OCI-LY3 (cell line): ENCODE measurements around the gene ZNF366.

Experiments
- H2AFZ ChIP-seq: fragments of 200-600, 300-600 bp; shearing (Covaris generic); 2 replicates; pipeline ENCODE4 v1.6.0; 2014; ENCODE audit warnings: antibody characterized with exemption, low read depth, low read length
- H3K27ac ChIP-seq: fragments of 200-600, 300-600 bp; sonication (generic); 2 replicates; pipeline ENCODE4 v1.5.1; 2014; ENCODE audit warnings: mild to moderate bottlenecking, low read length, moderate library complexity, mixed read lengths
- H3K27me3 ChIP-seq: fragments of 200-600, 300-600 bp; sonication (generic); 2 replicates; pipeline ENCODE4 v1.6.1; 2014; ENCODE audit warnings: low read depth, low read length, mixed read lengths
- H3K36me3 ChIP-seq: fragments of 200-600, 300-600 bp; sonication (generic); replicated peaks from 2 replicates; pipeline ENCODE3; 2014; ENCODE audit warnings: low read depth, low read length, mixed read lengths
- H3K4me1 ChIP-seq: fragments of 300-600, 200-600 bp; sonication (generic); 2 replicates; pipeline ENCODE4 v1.6.1; 2014; ENCODE audit warnings: low read length, mixed read lengths
- H3K4me2 ChIP-seq: fragments of 200-600, 300-600 bp; sonication (generic); 2 replicates; pipeline ENCODE4 v1.6.1; 2014; ENCODE audit warnings: low read length, mixed read lengths
- H3K4me3 ChIP-seq: fragments of 300-600, 200-600 bp; sonication (generic); 2 replicates; pipeline ENCODE4 v1.5.1; 2014; ENCODE audit warnings: antibody characterized with exemption, mild to moderate bottlenecking, low read length, moderate library complexity
- H3K79me2 ChIP-seq: fragments of 300-600, 200-600 bp; shearing (Covaris generic); 2 replicates; pipeline ENCODE4 v1.6.1; 2014; ENCODE audit warnings: mild to moderate bottlenecking, low read length, mixed read lengths
- H3K9ac ChIP-seq: fragments of 300-600, 200-600 bp; shearing (Covaris generic); 2 replicates; pipeline ENCODE4 v1.6.0; 2014; ENCODE audit warnings: mild to moderate bottlenecking, low read length, moderate library complexity
- H3K9me3 ChIP-seq: fragments of 200-600, 300-600 bp; shearing (Covaris generic); 2 replicates; pipeline ENCODE4 v1.6.1; 2014; ENCODE audit warnings: low read length, mixed read lengths; ENCODE audit not compliant: insufficient read depth
- H4K20me1 ChIP-seq: fragments of 200-600, 300-600 bp; sonication (generic); 2 replicates; pipeline ENCODE4 v1.6.1; 2016; ENCODE audit warnings: low read length, mixed read lengths; ENCODE audit not compliant: insufficient read depth
- CTCF ChIP-seq: fragments of 200-600, 300-600 bp; sonication (generic); IDR thresholded peaks from 2 replicates; pipeline ENCODE4 v1.5.1; 2014; ENCODE audit warnings: antibody characterized with exemption, low read length, low read depth
- EZH2phosphoT487 ChIP-seq: fragments of 200-600 bp; shearing (Covaris generic); IDR thresholded peaks from 2 replicates; pipeline ENCODE4 v1.6.1; 2018; ENCODE audit warnings: antibody characterized with exemption, mixed run types, low read depth

Gene ZNF366

GRCh38 chr5:72512593-72512860 is 5.3 kb upstream of the ZNF366 start:
- Histone ChIP-seq H3K9ac (no peak overlapping the region), H3K27me3 (peaks cover 9% of the 10 kb centered on the region; the same call in 1 of the 2 replicates), H2AFZ (no peak overlapping the region), H4K20me1 (no peaks in the 10 kb centered on the region), H3K4me2 (no peak overlapping the region), H3K4me3 (no peak overlapping the region), H3K27ac (no peak overlapping the region), H3K4me1 (peaks cover 20% of the 10 kb centered on the region), H3K9me3 (no peaks in the 10 kb centered on the region), H3K79me2 (no peaks in the 10 kb centered on the region), H3K36me3 (no peaks in the 10 kb centered on the region)
- no peak for TF ChIP-seq CTCF
- TF ChIP-seq EZH2phosphoT487: no peak

- no peak overlapping the region for H3K4me3 ChIP-seq
- H2AFZ ChIP-seq: no peak overlapping the region
- no peaks in the 10 kb centered on the region for H3K79me2 ChIP-seq
- peaks cover 13% of the 10 kb centered on the region for H3K27me3 ChIP-seq
- H4K20me1 ChIP-seq: no peaks in the 10 kb centered on the region
- no peak overlapping the region for H3K4me2 ChIP-seq
- no peaks in the 10 kb centered on the region for H3K36me3 ChIP-seq
- TF ChIP-seq EZH2phosphoT487 (no peak), CTCF (no peak)
- no peak overlapping the region for H3K9ac ChIP-seq
- peaks cover 25% of the 10 kb centered on the region for H3K4me1 ChIP-seq
- no peak overlapping the region for H3K27ac ChIP-seq
- no peaks in the 10 kb centered on the region for H3K9me3 ChIP-seq
These were observed 4.8 kb upstream of the ZNF366 start for GRCh38 chr5:72511774-72512592.

- peaks cover 25% of the 10 kb centered on the region for H3K4me1 ChIP-seq
- H3K4me3 ChIP-seq: no peak overlapping the region
- no peaks in the 10 kb centered on the region for H3K79me2 ChIP-seq
- peaks cover 17% of the 10 kb centered on the region for H3K27me3 ChIP-seq
- no peaks in the 10 kb centered on the region for H4K20me1 ChIP-seq
- no peak overlapping the region for H2AFZ ChIP-seq
- no peak overlapping the region for H3K27ac ChIP-seq
- TF ChIP-seq CTCF (no peak), EZH2phosphoT487 (no peak)
- no peaks in the 10 kb centered on the region for H3K9me3 ChIP-seq
- H3K9ac ChIP-seq: no peak overlapping the region
- no peaks in the 10 kb centered on the region for H3K36me3 ChIP-seq
- H3K4me2 ChIP-seq: no peak overlapping the region
These were observed 4.2 kb upstream of the ZNF366 start for GRCh38 chr5:72511366-72511765.

GRCh38 chr5:72510610-72511181 is 3.5 kb upstream of the ZNF366 start:
- Histone ChIP-seq H3K36me3 (no peaks in the 10 kb centered on the region), H3K4me3 (no peak overlapping the region), H2AFZ (no peak overlapping the region), H3K4me1 (peaks cover 25% of the 10 kb centered on the region), H3K27me3 (peaks cover 17% of the 10 kb centered on the region), H3K4me2 (no peak overlapping the region; the same call in 1 of the 2 replicates), H3K79me2 (no peaks in the 10 kb centered on the region), H4K20me1 (no peaks in the 10 kb centered on the region), H3K9me3 (no peaks in the 10 kb centered on the region), H3K27ac (no peak overlapping the region), H3K9ac (no peak overlapping the region)
- TF ChIP-seq CTCF (no peak), EZH2phosphoT487 (no peak)
